Stimulated activated effector memory CD8-positive, alpha-beta T cell treated with anti-CD3 and anti-CD28 coated beads, Interleukin-12 subunit alpha, Interleukin-12 subunit beta, amount 100 ng/mL, for 72 hours (primary cell): ENCODE data around the gene ELP4.
"Not testable (repeated sequence)": the region's sequence is repeated elsewhere in the genome, so short reads cannot be mapped to it uniquely, and the experiment has no call there.

Experiments used
- ATAC-seq: fragments of 150-1000 bp; cut with Tn5 transposase; 2 replicates; pipeline ENCODE4 v1.10.0; 2021
- DNase-seq, 2 donors: peaks; one replicate each; pipeline ENCODE4 v3.0.0; 2021 to 2022; ENCODE audit warnings: low spot score in 2 of 2
- H3K27ac Mint-ChIP-seq: one replicate; pipeline ENCODE4 v1.8.0; 2022; ENCODE audit warnings: mild to moderate bottlenecking, mixed read lengths
- H3K36me3 Mint-ChIP-seq: one replicate; pipeline ENCODE4 v1.8.0; 2022; ENCODE audit warnings: mild to moderate bottlenecking, mixed read lengths
- H3K4me1 Mint-ChIP-seq: one replicate; pipeline ENCODE4 v1.8.0; 2022; ENCODE audit warnings: mixed read lengths
- H3K4me3 Mint-ChIP-seq: one replicate; pipeline ENCODE4 v1.8.0; 2022; ENCODE audit warnings: mild to moderate bottlenecking, mixed read lengths
- H3K9me3 Mint-ChIP-seq: one replicate; pipeline ENCODE4 v1.8.0; 2022; ENCODE audit warnings: mixed read lengths

Gene ELP4

DNA sequence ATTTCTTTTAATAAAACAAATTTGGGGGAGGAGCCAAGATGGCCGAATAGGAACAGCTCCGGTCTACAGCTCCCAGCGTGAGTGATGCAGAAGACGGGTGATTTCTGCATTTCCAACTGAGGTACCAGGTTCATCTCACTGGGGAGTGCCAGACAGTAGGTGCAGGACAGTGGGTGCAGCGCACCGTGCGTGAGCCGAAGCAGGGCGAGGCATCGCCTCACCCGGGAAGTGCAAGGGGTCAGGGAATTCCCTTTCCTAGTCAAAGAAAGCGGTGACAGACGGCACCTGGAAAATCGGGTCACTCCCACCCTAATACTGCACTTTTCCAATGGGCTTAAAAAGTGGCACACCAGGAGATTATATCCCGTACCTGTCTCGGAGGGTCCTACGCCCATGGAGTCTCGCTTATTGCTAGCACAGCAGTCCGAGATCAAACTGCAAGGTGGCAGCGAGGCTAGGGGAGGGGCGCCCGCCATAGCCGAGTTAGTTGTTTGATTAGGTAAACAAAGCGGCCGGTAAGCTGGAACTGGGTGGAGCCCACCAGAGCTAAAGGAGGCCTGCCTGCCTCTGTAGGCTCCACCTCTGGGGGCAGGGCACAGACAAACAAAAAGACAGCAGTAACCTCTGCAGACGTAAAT lies 231.3 kb downstream of the ELP4 start:
- not testable (repeated sequence) for H3K36me3 Mint-ChIP-seq, DNase-seq, H3K4me3 Mint-ChIP-seq, H3K27ac Mint-ChIP-seq, H3K9me3 Mint-ChIP-seq, H3K4me1 Mint-ChIP-seq, ATAC-seq

DNA sequence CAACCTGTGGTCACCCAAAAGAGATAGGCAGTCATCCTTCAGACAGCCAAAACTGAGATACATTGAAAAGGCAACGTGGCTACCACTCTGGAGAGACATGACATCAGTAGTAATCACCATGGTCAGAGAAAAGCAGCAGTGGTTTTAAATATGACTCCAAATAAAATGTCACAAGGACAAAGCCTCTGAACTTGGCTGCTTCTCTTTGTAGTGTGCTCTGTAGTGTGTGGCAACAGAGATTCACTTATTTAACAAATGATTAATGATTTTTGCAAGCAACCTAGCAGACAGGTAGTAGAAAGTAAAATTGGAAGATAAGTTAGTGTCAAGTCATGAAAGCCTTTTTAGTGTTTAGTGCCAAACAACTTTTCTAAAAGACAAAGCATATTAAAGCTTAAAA lies 238.0 kb downstream of the ELP4 start:
- Mint-ChIP-seq H3K4me3 (no peak overlapping the region), H3K36me3 (no peaks in the 10 kb centered on the region), H3K9me3 (peaks cover 3% of the 10 kb centered on the region), H3K27ac (no peak overlapping the region), H3K4me1 (no peaks in the 10 kb centered on the region)
- ATAC-seq (no peak), DNase-seq (no peak)

DNA sequence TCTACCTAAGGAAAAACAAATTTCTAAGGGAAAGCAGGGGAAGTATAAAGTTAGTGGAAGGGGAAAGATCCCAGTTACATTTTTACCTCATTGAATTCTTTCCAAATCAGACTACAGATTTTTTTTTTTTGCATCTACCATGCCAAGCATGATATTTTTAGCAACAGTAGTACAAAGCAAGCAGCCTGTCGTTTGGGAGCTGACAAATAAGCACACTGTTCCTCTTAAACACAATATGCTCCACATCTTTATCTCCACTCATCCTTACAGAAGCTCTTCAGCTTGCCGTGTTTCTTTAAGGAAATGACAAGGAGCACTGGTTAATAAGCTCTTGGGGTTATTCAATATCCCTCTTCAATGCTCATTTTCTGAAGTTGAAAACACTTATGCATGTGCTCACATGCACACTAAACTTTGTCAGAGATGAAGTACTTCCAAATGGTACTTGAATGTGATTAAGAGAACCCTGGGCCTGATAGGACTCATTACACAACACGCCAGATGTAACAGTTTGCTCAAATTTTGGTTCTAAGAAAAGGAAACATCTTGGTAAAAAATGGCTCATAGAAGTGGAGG lies 247.8 kb downstream of the ELP4 start:
- H3K9me3 Mint-ChIP-seq = no peaks in the 10 kb centered on the region
- H3K36me3 Mint-ChIP-seq = no peaks in the 10 kb centered on the region
- ATAC-seq = no peak
- no peak for DNase-seq
- H3K4me3 Mint-ChIP-seq = no peak overlapping the region
- H3K4me1 Mint-ChIP-seq = no peaks in the 10 kb centered on the region
- H3K27ac Mint-ChIP-seq = no peak overlapping the region

DNA sequence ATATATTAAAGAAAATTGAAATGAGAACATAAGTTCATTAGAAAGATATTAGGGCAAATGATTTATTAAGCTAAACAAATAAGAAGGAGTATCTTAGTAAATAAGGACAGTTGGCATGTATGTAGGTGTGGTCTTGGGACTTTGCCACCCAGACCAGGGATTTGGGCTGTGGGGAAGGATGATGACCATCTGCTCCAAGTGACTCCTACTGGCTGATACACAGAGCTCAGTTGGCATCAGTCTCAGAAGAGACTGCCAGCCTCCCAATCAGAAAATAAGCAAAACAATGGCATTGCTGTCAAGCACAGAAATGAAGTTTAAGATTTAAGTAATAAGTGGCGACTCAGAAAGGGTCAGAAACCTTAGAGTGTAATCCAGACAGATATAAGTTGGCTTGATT lies 252.1 kb downstream of the ELP4 start:
- Mint-ChIP-seq H3K4me1 (no peaks in the 10 kb centered on the region), H3K9me3 (no peaks in the 10 kb centered on the region), H3K4me3 (no peak overlapping the region), H3K36me3 (no peaks in the 10 kb centered on the region), H3K27ac (no peak overlapping the region)
- DNase-seq (no peak), ATAC-seq (no peak)

DNA sequence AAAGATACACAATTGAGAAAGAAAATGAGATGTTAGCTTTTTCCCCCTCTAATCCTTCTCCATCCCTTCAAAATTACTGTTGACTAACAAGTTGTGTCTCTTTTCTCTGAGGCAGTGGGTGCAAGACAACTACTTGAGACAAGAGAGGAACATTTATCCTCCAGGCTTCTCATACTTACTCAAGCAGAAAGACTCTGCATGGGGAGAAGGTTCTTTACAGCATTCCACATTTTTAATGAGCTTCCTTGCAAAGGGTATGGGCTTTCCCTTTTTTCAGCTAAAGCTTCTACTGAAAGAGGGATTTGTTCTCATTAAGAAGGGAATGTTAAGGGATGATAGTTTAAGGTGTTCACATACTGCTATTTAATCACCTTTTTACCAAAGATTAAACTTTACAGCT lies 253.7 kb downstream of the ELP4 start:
- no peaks in the 10 kb centered on the region for H3K9me3 Mint-ChIP-seq
- H3K4me3 Mint-ChIP-seq = no peak overlapping the region
- H3K27ac Mint-ChIP-seq = no peak overlapping the region
- ATAC-seq (no peak), DNase-seq (no peak)
- H3K36me3 Mint-ChIP-seq = no peaks in the 10 kb centered on the region
- H3K4me1 Mint-ChIP-seq = no peaks in the 10 kb centered on the region

DNA sequence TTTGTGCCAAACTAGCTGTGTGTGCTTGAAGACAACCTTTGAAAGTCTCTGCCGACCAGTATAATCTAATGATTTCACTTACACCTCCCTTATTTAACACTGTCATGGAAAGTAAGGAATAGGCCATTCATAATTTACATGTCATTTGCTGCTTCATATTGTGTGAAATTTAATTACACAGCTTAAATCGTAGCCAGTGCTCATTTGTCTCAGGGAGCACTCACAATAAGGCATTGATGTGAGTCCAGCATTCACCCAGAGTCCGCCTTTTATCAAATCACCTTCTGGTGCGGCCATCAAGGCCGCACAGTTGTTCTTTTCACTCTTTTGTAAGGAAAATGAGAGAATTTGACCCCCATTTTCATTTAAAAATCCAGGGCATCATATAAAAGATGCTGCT lies 254.7 kb downstream of the ELP4 start:
- no peak for ATAC-seq
- no peak for DNase-seq
- Mint-ChIP-seq H3K36me3 (no peaks in the 10 kb centered on the region), H3K27ac (no peak overlapping the region), H3K9me3 (no peaks in the 10 kb centered on the region), H3K4me3 (no peak overlapping the region), H3K4me1 (no peaks in the 10 kb centered on the region)

DNA sequence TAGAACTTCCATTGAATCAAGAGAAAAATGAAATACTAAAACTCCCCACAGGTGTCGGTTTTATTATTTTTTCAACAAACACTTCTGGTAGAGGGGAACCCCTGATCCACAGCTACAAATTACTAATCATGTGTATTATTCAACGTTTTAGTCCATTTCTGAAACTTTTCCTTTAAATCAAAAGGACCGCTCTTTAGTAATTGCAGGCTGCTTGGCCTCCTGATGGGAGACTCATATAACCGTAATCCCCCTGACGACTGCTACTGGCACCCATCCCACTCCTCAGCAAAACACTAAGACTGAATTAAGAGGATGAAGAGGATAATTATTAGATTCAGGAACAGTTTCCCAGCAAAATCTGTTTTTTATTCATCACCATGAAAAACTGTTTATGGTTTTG lies 255.2 kb downstream of the ELP4 start:
- DNase-seq (no peak), ATAC-seq (no peak)
- Mint-ChIP-seq H3K4me3 (no peak overlapping the region), H3K36me3 (no peaks in the 10 kb centered on the region), H3K4me1 (no peaks in the 10 kb centered on the region), H3K9me3 (no peaks in the 10 kb centered on the region), H3K27ac (no peak overlapping the region)

DNA sequence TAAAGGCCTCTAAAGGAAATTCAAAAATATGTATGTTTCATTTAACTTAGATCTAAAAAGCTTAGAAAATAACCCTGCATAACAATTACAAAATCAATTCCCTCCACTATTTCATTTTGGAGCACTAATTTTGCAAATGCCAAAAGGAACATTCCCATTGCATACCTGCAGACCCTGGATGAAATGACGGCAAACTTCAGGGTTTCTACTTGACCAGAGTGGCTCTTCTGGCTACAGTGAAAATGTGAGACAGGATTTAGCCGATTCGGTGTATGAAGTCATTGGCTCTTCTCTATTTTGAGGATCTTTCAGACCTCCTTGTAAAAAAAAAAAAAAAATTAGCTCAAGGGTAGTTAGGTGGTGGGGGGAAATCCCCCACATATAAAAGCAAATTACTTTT lies 257.5 kb downstream of the ELP4 start:
- Mint-ChIP-seq H3K9me3 (no peaks in the 10 kb centered on the region), H3K4me3 (no peak overlapping the region), H3K36me3 (no peaks in the 10 kb centered on the region)

DNA sequence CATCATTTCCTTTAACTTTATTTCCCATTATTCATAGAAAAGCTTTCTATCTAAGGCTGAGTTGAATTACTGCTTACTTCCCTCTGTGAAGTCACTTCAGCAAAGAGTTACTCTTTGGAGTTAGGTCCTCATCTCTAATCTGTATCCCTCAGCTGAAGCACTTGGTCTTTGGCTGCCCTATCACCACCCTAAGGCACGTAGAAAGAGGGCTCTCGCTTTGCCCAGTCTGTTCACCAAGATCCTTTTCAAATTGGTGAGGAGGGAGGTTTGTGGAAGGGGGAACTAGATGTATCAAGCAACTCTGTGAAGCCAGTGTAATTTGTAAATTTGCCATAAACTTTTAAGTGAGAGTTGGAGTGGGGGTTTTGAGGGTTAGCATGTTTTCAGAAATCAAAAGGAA lies 258.1 kb downstream of the ELP4 start:
- H3K4me1 Mint-ChIP-seq = no peaks in the 10 kb centered on the region
- no peak overlapping the region for H3K4me3 Mint-ChIP-seq

More for the DNA sequence above, 257.5 kb downstream of the ELP4 start:
- Mint-ChIP-seq H3K27ac (no peak overlapping the region), H3K4me1 (no peaks in the 10 kb centered on the region)
- DNase-seq (no peak), ATAC-seq (no peak)

DNA sequence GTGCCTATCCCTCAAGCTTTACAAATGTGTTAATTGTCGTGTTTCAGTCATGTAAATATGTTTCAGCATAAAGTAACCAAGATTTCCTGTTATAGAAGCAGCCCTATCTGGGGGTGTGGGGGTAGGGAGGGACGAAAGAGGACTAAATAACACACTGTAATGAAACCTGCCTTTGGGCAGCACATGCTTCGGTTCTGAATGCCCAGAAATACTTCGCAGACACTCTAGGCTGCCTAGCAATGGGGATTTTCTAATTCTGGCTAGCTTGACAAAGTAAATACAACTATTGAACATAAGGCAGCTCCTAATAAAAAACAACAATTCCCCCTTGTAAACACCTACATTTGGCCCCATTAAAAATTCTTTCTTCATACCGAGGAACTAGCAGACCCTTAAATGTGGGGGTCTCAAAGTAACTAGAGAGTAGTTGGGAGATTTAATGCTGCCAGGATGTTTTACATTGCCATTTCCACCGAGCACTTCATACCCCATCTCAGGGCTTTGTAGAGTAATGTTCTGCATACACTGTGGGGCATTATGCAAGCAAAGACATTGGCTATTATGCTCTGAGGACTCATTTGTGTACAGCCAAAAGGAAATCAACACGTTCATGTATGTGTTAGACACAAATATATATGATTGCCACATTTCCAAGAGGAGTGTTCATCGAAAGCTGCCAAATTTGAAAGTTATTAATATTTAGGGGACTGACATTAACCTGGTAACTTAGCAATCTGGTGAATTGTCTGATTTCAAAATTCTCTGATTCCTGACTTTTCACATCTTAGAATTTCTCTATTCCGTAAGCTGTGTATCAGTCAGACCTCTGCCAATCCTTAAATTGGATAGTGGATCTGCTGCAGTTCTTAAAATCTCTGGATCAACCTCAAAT lies 259.4 kb downstream of the ELP4 start:
- Mint-ChIP-seq H3K4me1 (no peaks in the 10 kb centered on the region), H3K9me3 (no peaks in the 10 kb centered on the region), H3K27ac (no peak overlapping the region), H3K4me3 (no peak overlapping the region), H3K36me3 (no peaks in the 10 kb centered on the region)
- DNase-seq (no peak), ATAC-seq (no peak)

More for the DNA sequence above, 258.1 kb downstream of the ELP4 start:
- Mint-ChIP-seq H3K27ac (no peak overlapping the region), H3K36me3 (no peaks in the 10 kb centered on the region), H3K9me3 (no peaks in the 10 kb centered on the region)
- ATAC-seq (no peak), DNase-seq (no peak)

DNA sequence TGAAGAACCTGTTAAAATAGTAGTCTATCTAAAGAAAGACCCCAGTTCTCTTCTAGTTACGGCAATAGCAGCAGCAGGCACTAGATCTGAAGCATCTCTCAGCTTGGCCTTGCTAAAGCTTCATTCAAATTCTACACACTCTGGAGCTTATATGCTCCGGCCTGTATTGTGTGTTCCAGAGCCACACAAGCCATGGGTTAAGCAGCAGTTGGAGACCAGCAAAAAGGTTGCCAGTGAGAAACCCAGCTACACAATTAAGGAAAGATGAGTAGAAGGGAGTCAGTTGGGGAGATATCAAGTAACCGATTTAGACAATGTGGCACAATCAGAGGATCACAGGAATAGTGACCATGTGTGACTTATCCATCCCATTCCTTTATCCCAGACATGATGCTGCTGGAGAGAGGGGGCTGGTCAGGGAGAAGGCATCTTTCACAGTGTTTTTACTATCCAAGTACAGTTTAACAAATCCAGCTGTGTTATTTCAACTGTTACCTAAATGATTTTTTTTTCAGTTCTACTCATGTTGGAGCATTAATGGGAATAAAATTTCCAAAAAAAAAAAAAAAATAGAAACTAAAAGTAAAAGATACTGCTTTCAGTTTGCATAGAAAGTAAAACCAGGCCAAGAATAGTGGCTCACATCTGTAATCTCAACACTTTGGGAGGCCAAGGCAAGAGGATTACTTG lies 260.6 kb downstream of the ELP4 start:
- Mint-ChIP-seq H3K27ac (no peak overlapping the region), H3K4me3 (no peak overlapping the region), H3K36me3 (no peaks in the 10 kb centered on the region), H3K4me1 (no peaks in the 10 kb centered on the region), H3K9me3 (no peaks in the 10 kb centered on the region)
- DNase-seq (no peak), ATAC-seq (no peak)

DNA sequence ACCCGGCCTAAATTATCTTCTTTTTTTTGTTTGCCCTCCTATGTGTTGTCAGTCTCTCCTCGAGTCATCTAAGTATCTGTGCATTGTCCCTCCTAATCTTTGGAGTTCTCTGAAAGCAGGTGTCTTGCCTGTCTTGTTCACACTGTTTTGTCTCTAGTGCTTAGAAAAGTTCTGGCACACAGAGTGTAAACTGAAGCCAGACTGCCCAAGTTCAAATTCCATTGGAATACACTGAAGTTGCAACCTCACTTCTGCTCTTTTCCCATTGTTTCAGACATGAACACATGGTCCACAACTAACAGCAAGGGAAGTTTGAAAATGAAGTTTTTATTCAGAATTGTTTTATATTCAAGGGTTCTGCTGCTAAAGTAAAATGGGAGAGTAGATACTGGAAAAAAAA lies 262.8 kb downstream of the ELP4 start:
- Mint-ChIP-seq H3K9me3 (no peaks in the 10 kb centered on the region), H3K4me3 (no peak overlapping the region), H3K36me3 (no peaks in the 10 kb centered on the region), H3K27ac (no peak overlapping the region), H3K4me1 (no peaks in the 10 kb centered on the region)
- DNase-seq (no peak), ATAC-seq (no peak)

DNA sequence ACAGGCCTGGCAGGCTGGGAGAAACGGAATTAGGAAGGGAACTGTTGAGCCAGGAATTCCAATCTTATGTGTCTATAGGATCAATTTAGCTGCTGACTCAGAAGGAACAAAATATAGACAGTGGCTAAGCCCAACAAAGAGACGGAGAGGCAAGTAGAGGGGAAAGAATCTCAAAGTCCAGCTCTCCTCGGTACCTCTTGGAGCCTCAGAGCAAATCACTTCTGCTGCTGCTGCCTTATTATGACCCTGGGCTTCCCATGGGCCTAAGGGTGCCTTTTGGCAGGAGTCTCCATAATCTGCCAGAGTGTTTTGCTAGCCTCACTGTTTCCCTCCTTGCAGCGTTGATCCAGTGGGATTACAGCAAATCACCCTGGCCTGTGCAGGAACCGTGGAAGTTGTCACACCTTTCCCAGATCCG lies 269.8 kb downstream of the ELP4 start:
- ATAC-seq (no peak), DNase-seq (no peak)
- H3K4me3 Mint-ChIP-seq = no peak overlapping the region
- H3K36me3 Mint-ChIP-seq = no peaks in the 10 kb centered on the region
- H3K27ac Mint-ChIP-seq = no peak overlapping the region
- no peaks in the 10 kb centered on the region for H3K4me1 Mint-ChIP-seq
- H3K9me3 Mint-ChIP-seq = no peaks in the 10 kb centered on the region

DNA sequence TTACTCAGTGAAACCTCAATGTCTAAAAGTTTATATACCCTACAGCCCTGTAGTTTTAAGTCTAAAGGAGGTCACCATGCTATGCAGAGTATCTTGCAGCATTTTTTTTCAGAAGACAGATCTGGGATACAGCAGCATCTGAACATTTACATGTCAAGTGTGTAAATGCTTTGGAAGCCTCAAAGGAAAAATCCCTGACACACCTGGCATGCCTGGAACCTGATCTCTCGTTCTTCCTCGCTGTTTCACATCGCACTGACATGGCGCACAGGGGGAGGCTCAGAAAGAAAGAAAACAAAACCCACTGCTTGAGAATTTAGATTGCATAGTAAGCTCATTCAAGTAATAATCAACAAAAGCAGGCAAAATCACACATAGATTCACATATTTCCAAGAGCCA lies 270.5 kb downstream of the ELP4 start:
- Mint-ChIP-seq H3K9me3 (no peaks in the 10 kb centered on the region), H3K4me1 (no peaks in the 10 kb centered on the region), H3K36me3 (no peaks in the 10 kb centered on the region), H3K4me3 (no peak overlapping the region), H3K27ac (no peak overlapping the region)
- no peak for DNase-seq
- no peak for ATAC-seq

DNA sequence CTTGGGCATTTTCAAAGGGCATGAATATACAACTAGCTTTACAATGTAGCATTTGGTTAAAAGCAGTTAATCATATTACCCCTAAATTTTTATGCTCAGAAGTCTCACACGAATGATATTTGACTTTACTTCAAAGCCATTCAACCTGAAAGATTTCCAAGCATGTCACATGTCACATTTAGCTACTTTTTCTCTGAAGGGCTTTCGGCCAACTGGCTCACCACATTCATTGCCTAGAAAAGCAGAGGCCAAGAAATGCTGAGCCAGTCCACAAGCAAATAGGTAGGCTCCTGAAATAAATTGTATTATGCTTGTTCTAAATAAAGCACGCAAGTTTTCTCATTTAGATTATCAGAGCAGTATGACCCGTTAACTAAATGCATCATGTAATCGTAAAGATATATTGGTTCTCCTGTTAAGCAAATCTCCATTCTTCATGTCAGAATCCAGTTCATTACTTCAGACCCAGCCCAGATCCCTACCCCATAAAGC lies 271.0 kb downstream of the ELP4 start:
- Mint-ChIP-seq H3K36me3 (no peaks in the 10 kb centered on the region), H3K27ac (no peak overlapping the region), H3K4me1 (no peaks in the 10 kb centered on the region), H3K4me3 (no peak overlapping the region), H3K9me3 (no peaks in the 10 kb centered on the region)
- DNase-seq = no peak
- ATAC-seq = no peak
